ENCODE results near the gene ALAS2. TPM values are rescaled to one million over a fixed set of nuclear protein-coding genes. Genes with fewer than 3 reads are reported as not detected.
"Not testable (repeated sequence)": the region's sequence is repeated elsewhere in the genome, so short reads cannot be mapped to it uniquely, and the experiment has no call there.

ALAS2 gene, protein sequence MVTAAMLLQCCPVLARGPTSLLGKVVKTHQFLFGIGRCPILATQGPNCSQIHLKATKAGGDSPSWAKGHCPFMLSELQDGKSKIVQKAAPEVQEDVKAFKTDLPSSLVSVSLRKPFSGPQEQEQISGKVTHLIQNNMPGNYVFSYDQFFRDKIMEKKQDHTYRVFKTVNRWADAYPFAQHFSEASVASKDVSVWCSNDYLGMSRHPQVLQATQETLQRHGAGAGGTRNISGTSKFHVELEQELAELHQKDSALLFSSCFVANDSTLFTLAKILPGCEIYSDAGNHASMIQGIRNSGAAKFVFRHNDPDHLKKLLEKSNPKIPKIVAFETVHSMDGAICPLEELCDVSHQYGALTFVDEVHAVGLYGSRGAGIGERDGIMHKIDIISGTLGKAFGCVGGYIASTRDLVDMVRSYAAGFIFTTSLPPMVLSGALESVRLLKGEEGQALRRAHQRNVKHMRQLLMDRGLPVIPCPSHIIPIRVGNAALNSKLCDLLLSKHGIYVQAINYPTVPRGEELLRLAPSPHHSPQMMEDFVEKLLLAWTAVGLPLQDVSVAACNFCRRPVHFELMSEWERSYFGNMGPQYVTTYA
- total RNA-seq (under 1 TPM in 3 of 4 donors, not detected in 1; 0.45 to 0.59 (median 0.46) TPM), polyA plus RNA-seq (not detected)
- long read RNA-seq, donor 1 = 0 reads
- long read RNA-seq, donor 2 = 0 reads
- long read RNA-seq, donor 3, partial matches to known transcripts = 0 of 1 reads
- long read RNA-seq, donor 3, other reads (novel, unspliced or antisense) = 1 of 1 reads
- long read RNA-seq, donor 4 = 0 reads

DNA sequence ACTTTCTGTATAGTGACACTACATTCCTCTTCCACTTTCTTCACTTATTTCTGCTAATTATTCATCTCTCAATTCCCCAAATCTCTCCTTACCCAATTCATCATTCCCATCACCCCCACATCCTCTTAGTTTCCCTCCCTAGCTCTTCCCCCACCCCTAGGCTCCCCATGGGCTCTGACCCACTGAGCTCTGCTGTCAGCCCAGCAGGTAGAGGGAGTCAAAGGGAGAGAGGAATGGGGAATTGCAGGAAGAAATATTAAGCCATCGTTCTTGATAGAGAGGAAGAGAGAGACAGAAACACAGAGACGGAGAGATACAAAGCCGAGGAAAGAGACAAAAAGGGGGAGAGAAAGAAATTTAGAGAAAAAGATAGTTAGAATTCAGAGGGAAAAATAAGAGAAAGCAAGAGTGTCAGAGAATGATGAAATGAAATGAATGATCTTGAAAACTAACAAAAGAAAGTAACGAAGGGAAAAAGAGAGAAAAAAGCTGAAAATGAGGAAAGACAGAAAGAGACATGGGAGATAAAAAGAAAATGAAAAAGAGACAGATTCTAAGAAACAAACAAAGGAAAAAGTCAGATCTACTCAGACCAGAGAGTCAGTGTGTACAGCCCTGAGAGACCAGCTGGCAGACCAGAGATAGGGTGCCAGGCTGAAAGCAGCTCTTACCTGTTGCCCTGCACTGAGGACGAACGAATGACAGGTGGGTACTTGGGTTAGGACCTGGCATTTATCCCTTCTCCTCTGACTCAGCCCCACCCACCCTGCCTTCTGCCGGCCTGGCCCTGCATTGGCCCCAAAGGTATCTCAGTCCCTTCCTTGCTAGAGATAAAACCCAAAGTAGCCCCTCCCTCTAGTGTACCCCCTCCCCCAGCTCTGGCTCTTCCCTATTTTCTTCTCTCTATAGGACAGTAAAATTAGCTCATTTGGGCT, at the start of gene ALAS2:
Gene ALAS2 (minus strand): TSS at position 707 of the 935 bp plus-strand sequence. CDS start 4,977 bp downstream, outside the sequence.
- DNase-seq = no peak
- intact Hi-C loops (cut with DNase I) = no loop called here
- WGBS = 69% methylated on average over 7 of the region's 7 CpGs

DNA sequence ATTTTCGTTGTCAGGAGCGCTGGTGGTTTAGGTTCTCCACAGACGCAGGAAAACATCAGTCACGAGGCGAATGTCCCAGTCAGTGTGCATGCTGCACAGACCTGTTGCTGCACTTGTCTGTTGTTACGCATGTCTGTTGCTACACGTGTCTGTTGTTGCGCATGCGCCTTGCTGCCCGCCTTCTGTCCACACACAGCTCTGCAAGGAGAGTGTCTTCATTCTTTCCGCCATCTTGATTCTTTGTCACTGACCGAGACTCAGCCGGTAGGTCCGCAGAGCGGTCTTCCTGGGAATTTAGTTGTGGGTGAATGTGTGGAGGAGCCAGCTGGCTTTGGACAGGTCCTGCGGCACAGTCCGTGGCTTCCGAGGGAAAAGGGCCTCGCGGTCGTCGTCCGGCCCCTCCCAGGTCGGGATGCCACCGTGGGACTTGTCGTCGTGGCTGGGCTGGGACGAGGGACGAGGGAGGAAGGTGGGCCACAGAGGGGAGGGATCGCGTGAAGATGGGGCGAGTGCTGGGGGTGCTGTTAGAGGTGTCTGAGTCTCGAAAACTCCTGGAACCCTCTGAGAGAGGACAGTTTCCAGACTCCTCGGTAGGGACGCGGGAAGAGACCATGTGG, 44.2 kb upstream of the ALAS2 start, which contains the start of gene PAGE2B:
Gene PAGE2B (plus strand): TSS at position 180 of the 617 bp plus-strand sequence. CDS start 1,012 bp downstream, outside the sequence.
- no peaks in the 10 kb centered on the region for H3K27me3 ChIP-seq (ENCODE audit: control insufficient read depth, insufficient read depth)
- peak in 1 of 3 donors; percentile 44 for DNase-seq
- ATAC-seq = no peak
- intact Hi-C loops (cut with DNase I) = no loop called here
- WGBS = 94% methylated on average over 36 of the region's 36 CpGs
- no peak within 1 kb of the TSS for H3K4me3 ChIP-seq (ENCODE audit: low read length)
- no peaks in the 10 kb centered on the region for H3K4me1 ChIP-seq (ENCODE audit: control insufficient read depth, insufficient read depth, low read length)
- H3K9me3 ChIP-seq (ENCODE audit: control insufficient read depth, low read length) = no peaks in the 10 kb centered on the region
- H3K27ac ChIP-seq (ENCODE audit: low read length) = no peak within 1 kb of the TSS

More for the DNA sequence above, at the start of gene ALAS2:
- no peak for ATAC-seq
- no peak within 1 kb of the TSS for H3K4me3 ChIP-seq (ENCODE audit: low read length)
- no peaks in the 10 kb centered on the region for H3K9me3 ChIP-seq (ENCODE audit: control insufficient read depth, low read length)
- H3K4me1 ChIP-seq (ENCODE audit: control insufficient read depth, insufficient read depth, low read length) = no peaks in the 10 kb centered on the region
- no peaks in the 10 kb centered on the region for H3K27me3 ChIP-seq (ENCODE audit: control insufficient read depth, insufficient read depth)
- no peak within 1 kb of the TSS for H3K27ac ChIP-seq (ENCODE audit: low read length)

DNA sequence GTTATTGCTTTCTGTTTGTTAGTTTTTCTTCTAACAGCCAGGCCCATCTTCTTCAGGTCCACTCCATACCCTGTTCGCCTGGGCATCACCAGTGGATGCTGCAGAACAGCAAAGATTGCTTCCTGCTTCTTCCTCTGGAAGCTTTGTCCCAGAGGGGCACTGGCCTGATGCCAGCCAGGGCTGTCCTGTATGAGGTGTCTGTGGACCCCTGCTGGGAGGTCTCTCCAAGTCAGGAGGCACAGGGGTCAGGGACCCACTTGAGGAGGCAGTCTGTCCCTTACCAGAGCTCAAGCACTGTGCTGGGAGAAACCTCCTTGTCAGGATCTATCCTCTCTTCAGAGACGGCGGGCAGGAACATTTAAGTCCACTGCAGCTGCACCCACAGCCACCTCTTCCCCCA, 41.5 kb upstream of the ALAS2 start:
- no peaks in the 10 kb centered on the region for H3K9me3 ChIP-seq (ENCODE audit: control insufficient read depth, low read length)
- 90% methylated on average over 3 of the region's 3 CpGs for WGBS
- H3K4me1 ChIP-seq (ENCODE audit: control insufficient read depth, insufficient read depth, low read length) = no peaks in the 10 kb centered on the region
- peak in 1 of 3 donors; percentile 35 for DNase-seq
- no peak for ATAC-seq
- no peak overlapping the region for H3K4me3 ChIP-seq (ENCODE audit: low read length)
- no peak overlapping the region for H3K27ac ChIP-seq (ENCODE audit: low read length)
- intact Hi-C loops (cut with DNase I) = no loop called here
- H3K27me3 ChIP-seq (ENCODE audit: control insufficient read depth, insufficient read depth) = no peaks in the 10 kb centered on the region

DNA sequence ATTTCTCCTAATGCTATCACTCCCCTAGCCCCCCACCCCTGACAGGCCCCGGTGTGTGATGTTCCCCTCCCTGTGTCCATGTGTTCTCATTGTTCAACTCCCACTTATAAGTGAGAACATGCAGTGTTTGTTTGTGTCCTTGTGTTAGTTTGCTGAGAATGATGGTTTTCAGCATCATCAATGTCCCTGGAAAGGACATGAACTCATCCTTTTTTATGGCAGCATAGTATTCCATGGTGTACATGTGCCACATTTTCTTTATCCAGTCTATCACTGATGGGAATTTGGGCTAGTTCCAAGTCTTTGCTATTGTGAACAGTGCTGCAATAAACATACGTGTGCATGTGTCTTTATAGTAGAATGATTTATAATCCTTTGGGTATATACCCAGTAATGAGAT, 36.4 kb upstream of the ALAS2 start:
- H3K27me3 ChIP-seq (ENCODE audit: control insufficient read depth, insufficient read depth); ATAC-seq; H3K9me3 ChIP-seq (ENCODE audit: control insufficient read depth, low read length); H3K4me3 ChIP-seq (ENCODE audit: low read length); H3K27ac ChIP-seq (ENCODE audit: low read length); DNase-seq; H3K4me1 ChIP-seq (ENCODE audit: control insufficient read depth, insufficient read depth, low read length): not testable (repeated sequence)
- intact Hi-C loops (cut with DNase I) = loop anchor here in 1 of 4 donors (10.0 kb wide), 1 partner anchor 172 kb away; no protein-coding TSS in a partner anchor
- WGBS = 94% methylated on average over 2 of the region's 2 CpGs

DNA sequence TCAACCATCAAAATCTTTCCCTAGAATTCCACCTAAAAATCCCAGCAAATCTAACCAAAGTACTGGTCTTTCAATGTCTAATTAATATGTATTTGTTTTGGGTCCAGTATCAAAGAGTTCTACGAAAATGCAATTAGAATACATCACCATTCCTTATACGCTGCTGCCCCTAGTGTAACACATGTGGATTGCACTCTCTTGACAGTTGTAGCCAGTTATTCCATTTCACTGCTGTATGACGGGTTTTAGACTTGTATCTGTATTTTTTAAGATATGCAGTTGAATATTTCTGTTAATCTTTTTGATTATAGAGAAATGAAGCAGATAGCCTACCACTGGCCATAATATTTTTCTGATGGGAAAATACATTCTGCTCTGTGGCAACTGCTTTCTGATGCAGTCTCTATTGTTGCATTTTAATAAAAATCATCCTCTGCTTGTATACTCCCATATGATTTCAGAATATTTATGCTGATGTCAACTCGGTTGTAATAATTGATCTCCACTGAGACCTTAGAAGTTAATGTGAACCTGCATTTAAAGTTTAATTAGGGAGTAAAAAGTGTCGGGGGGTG, 27.0 kb upstream of the ALAS2 start:
- no peaks in the 10 kb centered on the region for H3K9me3 ChIP-seq (ENCODE audit: control insufficient read depth, low read length)
- DNase-seq (no peak), ATAC-seq (peak; percentile 59 to 79)
- no peaks in the 10 kb centered on the region for H3K27me3 ChIP-seq (ENCODE audit: control insufficient read depth, insufficient read depth)
- no peak overlapping the region for H3K27ac ChIP-seq (ENCODE audit: low read length)
- 17% methylated on average over 5 of the region's 5 CpGs for WGBS
- peak overlapping the region; percentile 28 for H3K4me3 ChIP-seq (ENCODE audit: low read length)
- intact Hi-C loops (cut with DNase I) = loop anchor here in 2 of 4 donors (5.0 to 10.0 kb wide), 2 partner anchors 163 to 165 kb away; no protein-coding TSS in a partner anchor
- H3K4me1 ChIP-seq (ENCODE audit: control insufficient read depth, insufficient read depth, low read length) = peaks cover 1% of the 10 kb centered on the region

DNA sequence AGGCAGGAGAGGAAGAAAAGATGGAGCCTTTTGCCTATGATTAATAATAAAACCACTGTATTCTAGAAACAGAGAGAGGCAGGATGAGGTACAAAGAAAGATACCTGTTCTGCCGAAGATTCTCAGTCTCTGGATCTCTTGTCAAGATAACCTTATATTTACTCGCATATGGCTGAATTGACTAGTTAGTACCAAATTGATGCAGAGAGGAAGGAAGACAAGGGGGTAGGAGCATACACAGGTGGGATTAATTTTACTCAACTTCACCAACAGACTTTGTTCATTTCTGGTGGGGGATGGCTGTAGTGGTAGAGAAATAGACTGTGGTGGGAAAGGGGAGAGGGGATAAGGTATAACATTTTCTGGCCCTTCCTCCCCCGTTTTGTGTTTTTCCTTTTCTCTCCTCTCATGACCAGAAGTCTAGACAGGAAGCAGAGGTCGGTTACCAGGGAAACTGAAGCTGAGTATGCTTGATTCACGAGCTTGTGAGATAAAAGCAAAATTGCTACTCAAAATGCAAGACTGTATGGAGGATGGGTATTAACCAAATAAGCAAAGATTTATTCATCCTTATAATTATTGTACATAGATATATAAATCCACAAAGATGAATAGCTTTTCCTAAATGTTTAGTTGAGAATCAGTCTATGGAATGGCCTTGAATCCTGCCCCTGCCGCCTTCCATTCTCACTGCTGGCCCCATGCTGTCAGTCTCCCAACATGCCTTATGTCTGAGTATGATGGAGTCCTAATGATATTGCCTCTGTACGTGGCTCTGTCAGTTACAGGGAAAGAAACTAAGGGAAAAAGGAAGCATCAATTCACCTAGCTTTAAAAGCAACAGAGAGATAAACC, 26.3 kb upstream of the ALAS2 start:
- H3K4me1 ChIP-seq (ENCODE audit: control insufficient read depth, insufficient read depth, low read length) = peaks cover 1% of the 10 kb centered on the region
- H3K9me3 ChIP-seq (ENCODE audit: control insufficient read depth, low read length) = no peaks in the 10 kb centered on the region
- peak overlapping the region; percentile 28 for H3K4me3 ChIP-seq (ENCODE audit: low read length)
- ATAC-seq (peak in 1 of 2 donors; percentile 42), DNase-seq (no peak)
- H3K27me3 ChIP-seq (ENCODE audit: control insufficient read depth, insufficient read depth) = no peaks in the 10 kb centered on the region
- H3K27ac ChIP-seq (ENCODE audit: low read length) = no peak overlapping the region
- intact Hi-C loops (cut with DNase I) = loop anchor here in 2 of 4 donors (5.0 to 10.0 kb wide), 2 partner anchors 162 to 165 kb away; no protein-coding TSS in a partner anchor
- 17% methylated on average over 7 of the region's 7 CpGs for WGBS

DNA sequence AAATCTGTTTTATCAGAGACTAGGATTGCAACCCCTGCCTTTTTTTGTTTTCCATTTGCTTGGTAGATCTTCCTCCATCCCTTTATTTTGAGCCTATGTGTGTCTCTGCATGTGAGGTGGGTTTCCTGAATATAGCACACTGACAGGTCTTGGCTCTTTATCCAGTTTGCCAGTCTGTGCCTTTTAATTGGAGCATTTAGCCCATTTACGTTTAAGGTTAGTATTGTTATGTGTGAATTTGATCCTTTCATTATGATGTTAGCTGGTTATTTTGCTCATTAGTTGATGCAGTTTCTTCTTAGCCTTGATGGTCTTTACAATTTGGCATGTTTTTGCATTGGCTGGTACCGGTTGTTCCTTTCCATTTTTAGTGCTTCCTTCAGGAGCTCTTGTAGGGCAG, 19.8 kb upstream of the ALAS2 start:
- H3K27me3 ChIP-seq (ENCODE audit: control insufficient read depth, insufficient read depth); ATAC-seq; H3K4me1 ChIP-seq (ENCODE audit: control insufficient read depth, insufficient read depth, low read length); H3K9me3 ChIP-seq (ENCODE audit: control insufficient read depth, low read length); H3K27ac ChIP-seq (ENCODE audit: low read length); H3K4me3 ChIP-seq (ENCODE audit: low read length); DNase-seq: not testable (repeated sequence)
- WGBS = 92% methylated on average over 2 of the region's 2 CpGs
- intact Hi-C loops (cut with DNase I) = loop anchor here in 1 of 4 donors (10.0 kb wide), 1 partner anchor 156 kb away; no protein-coding TSS in a partner anchor

DNA sequence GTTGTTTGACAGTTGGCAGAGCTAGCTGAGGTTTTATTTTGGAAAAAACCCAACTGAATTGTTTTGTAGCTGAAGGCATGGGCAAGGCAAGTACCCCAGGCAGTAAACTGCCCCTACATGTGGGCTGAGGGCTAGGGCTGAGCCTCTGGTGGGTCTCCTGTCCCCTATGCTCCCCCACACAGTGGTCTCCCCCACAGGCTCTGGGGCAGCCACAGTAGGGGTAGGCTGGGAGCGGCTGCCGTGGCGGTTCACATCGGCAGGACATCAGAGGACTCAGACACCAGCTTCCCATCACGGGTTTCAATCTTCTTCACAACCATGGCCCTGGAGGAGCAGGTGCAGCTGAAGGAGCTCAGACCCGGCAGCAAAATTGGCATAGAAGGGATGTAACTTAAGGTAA, 10.7 kb upstream of the ALAS2 start:
- intact Hi-C loops (cut with DNase I) = no loop called here
- 94% methylated on average over 6 of the region's 6 CpGs for WGBS
- Histone ChIP-seq H3K4me3 (ENCODE audit: low read length) (no peak overlapping the region), H3K27me3 (ENCODE audit: control insufficient read depth, insufficient read depth) (no peaks in the 10 kb centered on the region), H3K27ac (ENCODE audit: low read length) (no peak overlapping the region), H3K4me1 (ENCODE audit: control insufficient read depth, insufficient read depth, low read length) (no peaks in the 10 kb centered on the region), H3K9me3 (ENCODE audit: control insufficient read depth, low read length) (no peaks in the 10 kb centered on the region)
- ATAC-seq = no peak
- no peak for DNase-seq

DNA sequence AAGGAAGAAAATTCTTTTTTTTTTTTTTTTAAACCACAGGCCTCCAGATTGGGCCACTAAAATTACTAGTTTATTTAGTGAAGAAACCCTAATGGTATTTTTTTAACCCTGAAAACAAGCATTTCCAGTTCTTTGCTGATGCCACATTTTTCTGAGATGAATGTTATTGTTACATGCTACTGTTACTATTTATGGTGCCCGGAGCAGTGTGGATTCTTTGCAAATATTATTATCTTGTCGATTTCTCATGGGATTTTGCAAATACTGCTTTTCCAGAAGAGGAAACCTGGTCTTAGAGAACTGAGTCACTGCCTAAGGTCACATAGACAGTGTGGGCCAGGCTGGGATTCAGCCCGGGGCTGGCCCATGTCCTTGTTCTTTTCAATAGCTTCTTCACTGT, 8.7 kb upstream of the ALAS2 start:
- H3K27ac ChIP-seq (ENCODE audit: low read length) = no peak overlapping the region
- WGBS = 67% methylated on average over 3 of the region's 3 CpGs
- no peaks in the 10 kb centered on the region for H3K9me3 ChIP-seq (ENCODE audit: control insufficient read depth, low read length)
- no peak for DNase-seq
- intact Hi-C loops (cut with DNase I) = no loop called here
- no peaks in the 10 kb centered on the region for H3K27me3 ChIP-seq (ENCODE audit: control insufficient read depth, insufficient read depth)
- no peaks in the 10 kb centered on the region for H3K4me1 ChIP-seq (ENCODE audit: control insufficient read depth, insufficient read depth, low read length)
- no peak for ATAC-seq
- H3K4me3 ChIP-seq (ENCODE audit: low read length) = no peak overlapping the region

All from right cardiac atrium (tissue), 5 donors.